Caco-2 (cell line): ENCODE data around the gene CD163. TPM values are rescaled to one million over a fixed set of nuclear protein-coding genes. Genes with fewer than 3 reads are reported as not detected.

Experiments
- Bru-seq: library from RNA; stranded (reverse); fragments of 400-500 nt; gene quantifications from one replicate; lab custom pipeline; 2021; lab: Mats Ljungman, UMichigan
- BruChase-seq, 2 experiments: library from RNA; stranded (reverse); fragments of 400-500 nt; gene quantifications; one replicate each; lab custom pipeline; 2021; lab: Mats Ljungman, UMichigan
- BruUV-seq: library from RNA; stranded (reverse); fragments of 400-500 nt; replicated peaks from 2 replicates; lab custom pipeline; 2021; lab: Mats Ljungman, UMichigan
- CTCF ChIA-PET: fragments of 300-600 bp; sonication (Branson Sonifier 250); formaldehyde crosslinking; loops from one replicate; lab custom pipeline; 2022; ENCODE audit warnings: antibody characterized with exemption; lab: Charles Lee
- POLR2A ChIA-PET: fragments of 300-600 bp; sonication (Branson Sonifier 250); formaldehyde crosslinking; loops from one replicate; lab custom pipeline; 2022; ENCODE audit warnings: antibody characterized with exemption; lab: Charles Lee
- DNase-seq, 2 experiments: peaks; one replicate each; pipeline versions ENCODE4 v3.0.0 to v3.0.0-alpha.2; 2020 to 2022
- H3K27me3 ChIP-seq: replicated peaks from 2 replicates; pipeline ENCODE4 v1.6.0; 2011; ENCODE audit warnings: low read length; ENCODE audit not compliant: control insufficient read depth, insufficient read depth
- H3K36me3 ChIP-seq: 2 replicates; pipeline ENCODE4 v1.5.1; 2011; ENCODE audit warnings: low read length; ENCODE audit not compliant: control insufficient read depth, insufficient read depth
- H3K4me1 ChIP-seq: fragments of 250-450 bp; sonication (Bioruptor Pico); 2 replicates; pipeline ENCODE4 v1.5.1; 2020; ENCODE audit warnings: mild to moderate bottlenecking
- H3K4me3 ChIP-seq: 2 replicates; pipeline ENCODE4 v1.5.1; 2011; ENCODE audit warnings: low read depth, mild to moderate bottlenecking, control low read depth, low read length
- H3K9me3 ChIP-seq: fragments of 250-450 bp; sonication (Bioruptor Pico); 2 replicates; pipeline ENCODE4 v1.5.1; 2020; ENCODE audit warnings: mild to moderate bottlenecking, moderate library complexity
- H3K27ac Mint-ChIP-seq: one replicate; pipeline ENCODE4 v1.8.0; 2022; ENCODE audit warnings: mixed read lengths; ENCODE audit not compliant: unreplicated experiment
- H3K27me3 Mint-ChIP-seq: one replicate; pipeline ENCODE4 v1.8.0; 2022; ENCODE audit warnings: mixed read lengths; ENCODE audit not compliant: insufficient read depth, unreplicated experiment
- H3K36me3 Mint-ChIP-seq: one replicate; pipeline ENCODE4 v1.8.0; 2022; ENCODE audit warnings: mild to moderate bottlenecking, mixed read lengths; ENCODE audit not compliant: insufficient read depth, unreplicated experiment
- H3K4me1 Mint-ChIP-seq: one replicate; pipeline ENCODE4 v1.8.0; 2022; ENCODE audit warnings: low read depth, mixed read lengths; ENCODE audit not compliant: unreplicated experiment
- H3K4me3 Mint-ChIP-seq: one replicate; pipeline ENCODE4 v1.8.0; 2022; ENCODE audit warnings: mild to moderate bottlenecking, moderate library complexity, mixed read lengths; ENCODE audit not compliant: unreplicated experiment
- H3K9me3 Mint-ChIP-seq: one replicate; pipeline ENCODE4 v1.8.0; 2022; ENCODE audit warnings: mixed read lengths; ENCODE audit not compliant: unreplicated experiment
- CTCF ChIP-seq, 2 experiments: fragments of 200-600 bp in 1 of 2; IDR thresholded peaks; 1 replicate in 1 of 2; 2 replicates in 1 of 2; pipeline versions ENCODE4 v1.5.1 to v1.8.0; 2011 to 2022; ENCODE audit warnings: antibody characterized with exemption in 1 of 2, control low read depth in 1 of 2, inconsistent platforms in 1 of 2, low read depth in 1 of 2, low read length in 1 of 2, mild to moderate bottlenecking in 1 of 2, moderate library complexity in 1 of 2; ENCODE audit not compliant: insufficient read depth in 1 of 2, severe bottlenecking in 1 of 2, unreplicated experiment in 1 of 2
- intact Hi-C: fragments of 100-400 bp; cut with micrococcal nuclease; formaldehyde crosslinking; loops from one replicate; pipeline ENCODE4 v1.10.0; 2022; ENCODE audit not compliant: unreplicated experiment
- long read RNA-seq: library from polyadenylated mRNA; stranded (forward); transcript quantifications from one replicate; pipeline ENCODE4 v2.0.0, GENCODE V29; 2022
- total RNA-seq: library from RNA; stranded (reverse); gene quantifications from 2 replicates; pipeline ENCODE4 v1.2.3, GENCODE V29; 2022

The CD163 gene
- total RNA-seq (0.20 and 1.4 TPM in 2 replicates), Bru-seq, nascent RNA (percentile 17 among the genes with signal in this experiment), BruChase-seq, experiment 1, labeled RNA remaining after a 2-hour chase (percentile 18 among the genes with signal in this experiment), BruChase-seq, experiment 2, labeled RNA remaining after a 6-hour chase (percentile 11 among the genes with signal in this experiment)
- long read RNA-seq, partial matches to known transcripts = 1 of 1 reads
- long read RNA-seq, other reads (novel, unspliced or antisense) = 0 of 1 reads

- Mint-ChIP-seq H3K36me3 (no peaks in the 10 kb centered on the region), H3K27ac (no peak within 1 kb of the TSS), H3K4me1 (peaks cover 2% of the 10 kb centered on the region), H3K9me3 (peaks cover 13% of the 10 kb centered on the region), H3K4me3 (no peak within 1 kb of the TSS), H3K27me3 (peaks cover 14% of the 10 kb centered on the region)
- CTCF ChIA-PET = no interaction called here
- H3K27me3 ChIP-seq = no peaks in the 10 kb centered on the region
- no peak for DNase-seq
- POLR2A ChIA-PET = no interaction called here
- no peaks in the 10 kb centered on the region for H3K4me1 ChIP-seq
- intact Hi-C loops = no loop called here
- no peak for TF ChIP-seq CTCF (IDR thresholded peaks at IDR 0.05; ENCODE audit: insufficient read depth in 1 of 2, low read depth in 1 of 2, low read length in 1 of 2, severe bottlenecking in 1 of 2, unreplicated experiment in 1 of 2)
- no peaks in the 10 kb centered on the region for H3K9me3 ChIP-seq
- no peak within 1 kb of the TSS for H3K4me3 ChIP-seq
- no peaks in the 10 kb centered on the region for H3K36me3 ChIP-seq
- BruUV-seq = no TSS peak
Measured at GRCh38 chr12:7503686-7504415, at the start of gene CD163. CD163 (minus strand) TSS chr12:7503777; CDS start chr12:7503690, 87 bp downstream.

- Histone ChIP-seq H3K9me3 (no peaks in the 10 kb centered on the region), H3K4me3 (no peak overlapping the region), H3K4me1 (peaks cover 8% of the 10 kb centered on the region), H3K27me3 (no peaks in the 10 kb centered on the region), H3K36me3 (no peaks in the 10 kb centered on the region)
- Mint-ChIP-seq H3K4me1 (peaks cover 14% of the 10 kb centered on the region), H3K36me3 (no peaks in the 10 kb centered on the region), H3K9me3 (peaks cover 9% of the 10 kb centered on the region), H3K4me3 (no peak overlapping the region), H3K27ac (no peak overlapping the region), H3K27me3 (peaks cover 3% of the 10 kb centered on the region)
- ChIA-PET POLR2A (no interaction called here), CTCF (no interaction called here)
- intact Hi-C loops = no loop called here
- no peak for DNase-seq
- no peak for TF ChIP-seq CTCF (IDR thresholded peaks at IDR 0.05; ENCODE audit: insufficient read depth in 1 of 2, low read depth in 1 of 2, low read length in 1 of 2, severe bottlenecking in 1 of 2, unreplicated experiment in 1 of 2)
- no TSS peak for BruUV-seq
Measured at GRCh38 chr12:7542813-7543212, 39.2 kb upstream of the CD163 start.

GRCh38 chr12:7542046-7542445 is 38.5 kb upstream of the CD163 start:
- no peak overlapping the region for H3K27ac Mint-ChIP-seq
- no peak for TF ChIP-seq CTCF (IDR thresholded peaks at IDR 0.05; ENCODE audit: insufficient read depth in 1 of 2, low read depth in 1 of 2, low read length in 1 of 2, severe bottlenecking in 1 of 2, unreplicated experiment in 1 of 2)
- Histone ChIP-seq H3K27me3 (no peaks in the 10 kb centered on the region), H3K36me3 (no peaks in the 10 kb centered on the region), H3K9me3 (no peaks in the 10 kb centered on the region), H3K4me3 (no peak overlapping the region), H3K4me1 (peaks cover 8% of the 10 kb centered on the region)
- peaks cover 3% of the 10 kb centered on the region for H3K27me3 Mint-ChIP-seq
- DNase-seq = no peak
- intact Hi-C loops = no loop called here
- no peaks in the 10 kb centered on the region for H3K36me3 Mint-ChIP-seq
- H3K4me3 Mint-ChIP-seq = no peak overlapping the region
- ChIA-PET CTCF (no interaction called here), POLR2A (no interaction called here)
- BruUV-seq = no TSS peak
- peaks cover 14% of the 10 kb centered on the region for H3K4me1 Mint-ChIP-seq
- peaks cover 9% of the 10 kb centered on the region for H3K9me3 Mint-ChIP-seq
